Placental epithelial cell (primary cell): ENCODE measurements around the gene PCIF1. TPM values are rescaled to one million over a fixed set of nuclear protein-coding genes. Genes with fewer than 3 reads are reported as not detected.

Source experiments
- total RNA-seq: library from RNA; depleted of rRNA; stranded (reverse); fragments of >200 nt; gene quantifications from 2 replicates; pipeline ENCODE4 v1.2.3, GENCODE V29; 2012

Gene PCIF1
- total RNA-seq: 20.0 and 24.0 TPM in 2 replicates

DNA sequence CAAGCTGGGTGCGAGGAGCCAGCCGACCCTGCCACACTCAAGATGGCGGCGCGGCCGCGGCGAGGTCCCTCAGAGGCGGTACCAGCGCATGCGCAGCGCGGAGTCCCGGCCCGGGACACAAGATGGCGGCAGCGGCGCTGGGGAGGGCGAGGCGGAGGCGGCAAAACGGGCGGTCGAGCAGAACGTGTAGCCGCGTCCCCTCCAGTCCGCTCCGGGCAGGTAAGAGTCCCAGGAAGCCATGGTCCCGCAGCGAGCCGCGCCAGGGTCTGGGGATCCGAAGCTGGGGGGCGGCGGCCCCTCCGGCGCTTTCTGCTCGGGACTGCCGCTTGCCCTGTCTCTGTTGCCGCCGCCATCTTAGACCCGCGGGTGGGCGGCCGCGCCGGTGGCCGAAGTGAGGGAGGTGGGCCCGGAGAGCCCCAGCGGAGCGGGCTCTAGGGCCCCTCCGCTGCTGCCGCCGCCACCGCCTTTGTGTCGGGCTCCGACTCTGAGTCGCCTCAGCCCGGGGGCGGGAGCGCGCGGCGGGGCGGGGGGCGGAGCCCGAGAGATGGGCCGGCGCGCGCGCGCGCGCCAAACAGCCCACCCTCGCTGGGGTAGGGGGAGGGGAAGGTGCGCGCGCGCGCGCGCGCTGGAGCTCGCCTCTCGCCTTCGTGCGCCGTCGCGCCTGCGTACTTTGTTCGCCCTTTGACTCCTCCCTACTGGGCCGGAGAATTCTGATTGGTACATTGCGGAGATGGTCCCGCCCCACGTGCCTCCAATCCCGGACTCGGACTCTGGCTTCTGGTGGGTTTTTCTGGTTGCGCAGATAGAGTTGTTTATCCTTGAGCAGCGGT is at the start of gene PCIF1:
PCIF1 (plus strand) TSS at position 98 of the 830 bp plus-strand sequence. CDS start 4,317 bp downstream, outside the sequence.

DNA sequence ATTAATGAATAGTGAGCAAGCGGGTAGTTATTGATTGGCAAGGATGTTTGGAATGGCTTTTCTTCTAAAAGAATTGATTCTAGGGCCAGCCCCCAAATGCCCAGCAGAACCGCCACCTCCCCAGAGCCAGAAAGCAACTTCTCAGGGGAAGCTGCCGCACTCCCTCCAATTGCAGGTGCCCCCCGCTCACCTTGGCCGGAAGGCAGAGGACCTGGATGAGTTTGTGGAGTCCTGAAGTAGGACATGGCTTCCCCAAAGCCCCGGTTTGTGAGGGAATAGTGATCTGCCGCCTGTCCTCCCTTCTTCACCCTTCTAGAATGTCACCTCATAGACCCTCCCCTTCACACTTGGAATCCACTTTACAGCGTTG is 47.2 kb upstream of the PCIF1 start, which contains the start of gene SPATA25:
SPATA25 (minus strand) TSS at position 277 of the 370 bp plus-strand sequence; CDS start at position 245, 32 bp downstream.

GRCh38 chr20:45890985-45891983 is 43.2 kb upstream of the PCIF1 start, which contains the start of the genes CTSA and NEURL2:
TSS of gene CTSA (plus strand) at chr20:45891335. CDS start at chr20:45891569, 234 bp downstream.
TSS of gene NEURL2 (minus strand) at chr20:45891208. CDS start at chr20:45890991, 217 bp downstream.

DNA sequence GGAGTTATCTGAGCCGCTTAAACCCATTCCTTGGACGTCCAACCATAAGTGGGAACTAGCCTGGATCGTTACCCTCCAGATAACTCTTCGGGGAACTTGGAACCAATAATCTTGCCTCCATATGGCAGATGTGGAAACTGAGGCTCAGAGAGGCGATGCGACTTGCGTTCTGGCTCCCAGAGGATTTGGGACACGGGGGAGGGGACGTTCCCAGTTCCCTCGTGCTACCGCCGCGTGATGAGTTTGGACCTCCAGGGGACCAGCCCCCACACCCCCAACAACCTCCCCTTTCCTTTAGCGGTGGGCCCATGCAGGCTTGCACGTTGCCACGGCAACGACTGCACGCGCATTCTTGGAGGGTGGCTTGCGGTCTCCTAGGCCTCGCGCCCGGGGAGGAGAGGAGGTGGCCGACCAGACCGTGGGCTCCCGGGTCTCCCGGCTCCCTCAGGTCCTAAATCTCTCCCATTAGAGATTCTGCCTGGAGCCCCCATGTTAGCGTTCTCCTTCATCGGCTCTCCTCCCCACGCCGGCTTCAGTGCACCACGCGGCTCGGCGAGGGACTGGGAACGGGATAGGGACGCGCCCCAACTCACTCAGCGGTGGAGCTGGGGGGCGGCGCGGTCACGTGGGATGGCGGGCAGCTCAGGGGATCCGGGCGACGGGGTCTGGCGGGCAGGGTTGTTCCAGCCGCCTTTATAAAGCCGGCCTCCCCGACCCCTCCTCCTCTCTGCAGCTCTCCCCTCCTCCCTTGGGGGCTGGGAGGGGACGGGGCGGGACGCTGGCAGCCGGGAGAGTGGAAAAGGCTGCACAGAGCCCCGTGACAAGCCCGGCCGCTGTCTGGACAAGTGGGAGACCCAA is 22.8 kb upstream of the PCIF1 start, which contains the start of gene PLTP:
PLTP (minus strand) TSS at position 670 of the 858 bp plus-strand sequence. CDS start 703 bp downstream, outside the sequence.

DNA sequence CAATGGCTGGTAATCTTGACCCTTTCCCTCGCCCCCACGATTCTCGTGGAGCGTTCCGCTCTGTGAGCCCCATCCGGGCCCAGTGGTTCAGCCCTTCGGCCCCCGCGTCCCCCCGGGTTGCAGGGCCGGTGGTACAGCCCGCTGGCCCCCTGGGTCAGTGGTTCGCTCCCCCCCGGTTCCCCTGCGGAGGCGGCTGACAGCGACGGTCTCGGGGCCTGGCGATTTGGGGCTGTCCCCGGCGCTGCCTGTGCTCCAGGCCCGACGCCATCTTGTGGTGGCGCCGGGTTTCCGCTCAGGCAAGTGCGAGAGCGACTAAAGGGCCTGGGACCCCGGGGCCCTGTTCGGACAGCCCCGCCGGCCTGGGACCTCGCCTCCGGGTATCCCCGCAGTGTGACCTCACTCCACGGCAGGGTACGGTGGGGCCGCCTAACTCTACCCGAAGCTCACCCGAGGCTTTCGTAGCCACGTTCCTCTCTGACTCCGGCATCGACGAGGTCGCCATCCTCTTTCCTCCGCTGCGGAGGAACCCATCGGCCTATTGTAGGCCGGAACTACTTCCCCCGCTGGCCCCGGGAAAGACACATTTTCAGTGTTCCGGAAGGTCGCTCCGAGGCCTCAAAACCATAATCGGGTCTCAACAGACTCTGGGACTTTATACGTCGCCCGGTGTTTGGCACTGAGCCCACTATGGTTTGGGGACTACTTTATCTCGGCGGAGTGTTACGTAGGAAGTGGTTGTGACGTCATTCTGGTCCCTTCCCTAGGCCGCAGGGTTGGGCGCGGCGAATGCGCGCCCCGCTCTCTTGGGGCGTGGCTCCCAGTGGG is 37.4 kb downstream of the PCIF1 start, which contains the start of gene ZNF335:
ZNF335 (minus strand) TSS at position 529 of the 825 bp plus-strand sequence. CDS start 793 bp downstream, outside the sequence.

Other genes with a start within 250 kb of the PCIF1 start
- gene WFDC13, start 232.6 kb upstream of the PCIF1 start, total RNA-seq: not detected in 2 replicates
- not detected in 2 replicates for gene WFDC10B, start 229.7 kb upstream of the PCIF1 start, total RNA-seq
- gene SPINT4, start 212.3 kb upstream of the PCIF1 start, total RNA-seq: not detected in 2 replicates
- not detected in 2 replicates for gene WFDC3, start 142.8 kb upstream of the PCIF1 start, total RNA-seq
- gene DNTTIP1, start 142.7 kb upstream of the PCIF1 start, total RNA-seq: 11.0 and 11.7 TPM in 2 replicates
- gene UBE2C, start 122.0 kb upstream of the PCIF1 start, total RNA-seq: 3.9 and 16.9 TPM in 2 replicates
- gene TNNC2, start 107.4 kb upstream of the PCIF1 start, total RNA-seq: not detected in 2 replicates
- gene SNX21, start 100.9 kb upstream of the PCIF1 start, total RNA-seq: 61.6 and 65.1 TPM in 2 replicates
- gene ACOT8, start 77.3 kb upstream of the PCIF1 start, total RNA-seq: 34.5 and 38.5 TPM in 2 replicates
- 5.5 and 8.4 TPM in 2 replicates for gene ZSWIM3, start 77.1 kb upstream of the PCIF1 start, total RNA-seq
- gene ZSWIM1, start 53.5 kb upstream of the PCIF1 start, total RNA-seq: 10.2 and 17.5 TPM in 2 replicates
- 0.98 and 2.0 TPM in 2 replicates for gene SPATA25, start 47.1 kb upstream of the PCIF1 start, total RNA-seq
- 2.9 and 3.5 TPM in 2 replicates for gene NEURL2, start 43.5 kb upstream of the PCIF1 start, total RNA-seq
- gene CTSA, start 43.3 kb upstream of the PCIF1 start, total RNA-seq: 38.4 and 66.0 TPM in 2 replicates
- 4.4 and 9.4 TPM in 2 replicates for gene PLTP, start 22.5 kb upstream of the PCIF1 start, total RNA-seq
- gene ZNF335, start 37.5 kb downstream of the PCIF1 start, total RNA-seq: 26.6 and 29.1 TPM in 2 replicates
- 0.87 and 1.2 TPM in 2 replicates for gene MMP9, start 74.2 kb downstream of the PCIF1 start, total RNA-seq
- gene SLC12A5, start 94.5 kb downstream of the PCIF1 start, total RNA-seq: 0.33 and 2.0 TPM in 2 replicates
- 19.2 and 20.6 TPM in 2 replicates for gene NCOA5, start 155.3 kb downstream of the PCIF1 start, total RNA-seq
- gene CD40, start 183.6 kb downstream of the PCIF1 start, total RNA-seq: 18.5 and 26.6 TPM in 2 replicates